Fibroblast of peridontal ligament (primary cell): Measurements from ENCODE around the gene SYNCRIP.
"Not testable (repeated sequence)": the region's sequence is repeated elsewhere in the genome, so short reads cannot be mapped to it uniquely, and the experiment has no call there.

ENCODE experiments used
- DNase-seq: peaks from one replicate; pipeline ENCODE4 v3.0.0-alpha.2; 2010; ENCODE audit errors: extremely low read depth

SYNCRIP gene

DNA sequence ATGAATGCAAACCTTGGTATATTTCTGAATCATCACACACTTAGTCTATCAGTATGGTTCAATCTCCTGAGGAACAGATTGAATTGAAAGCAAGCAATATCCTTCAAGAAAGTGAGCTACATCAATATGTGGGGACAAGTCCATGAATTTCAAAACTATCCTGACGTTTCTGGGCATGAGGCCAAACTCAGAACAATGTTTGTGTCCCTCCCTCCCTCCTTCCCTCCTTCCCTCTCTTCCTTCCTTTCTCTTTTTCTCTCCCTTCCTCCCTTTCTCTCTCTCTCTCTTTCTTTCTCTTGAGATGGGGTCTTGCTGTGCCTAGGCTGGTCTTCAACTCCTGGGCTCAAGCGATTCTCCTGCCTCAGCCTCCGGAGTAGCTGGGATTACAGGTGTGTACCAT, 27.9 kb upstream of the SYNCRIP start:
- DNase-seq, result peak; percentile 70

GRCh38 chr6:85669735-85670194, 27.1 kb upstream of the SYNCRIP start:
- DNase-seq, result peak; percentile 77

GRCh38 chr6:85662251-85662650, 19.6 kb upstream of the SYNCRIP start:
- DNase-seq, result no peak

- peak; percentile 91 for DNase-seq
Measured at GRCh38 chr6:85660181-85660611, 17.5 kb upstream of the SYNCRIP start.

GRCh38 chr6:85650606-85651005, 7.9 kb upstream of the SYNCRIP start:
- DNase-seq, result no peak

GRCh38 chr6:85644279-85644762, 1.6 kb upstream of the SYNCRIP start:
- DNase-seq, result no peak

GRCh38 chr6:85643537-85644278, 1.0 kb upstream of the SYNCRIP start:
- peak; percentile 98 for DNase-seq

DNA sequence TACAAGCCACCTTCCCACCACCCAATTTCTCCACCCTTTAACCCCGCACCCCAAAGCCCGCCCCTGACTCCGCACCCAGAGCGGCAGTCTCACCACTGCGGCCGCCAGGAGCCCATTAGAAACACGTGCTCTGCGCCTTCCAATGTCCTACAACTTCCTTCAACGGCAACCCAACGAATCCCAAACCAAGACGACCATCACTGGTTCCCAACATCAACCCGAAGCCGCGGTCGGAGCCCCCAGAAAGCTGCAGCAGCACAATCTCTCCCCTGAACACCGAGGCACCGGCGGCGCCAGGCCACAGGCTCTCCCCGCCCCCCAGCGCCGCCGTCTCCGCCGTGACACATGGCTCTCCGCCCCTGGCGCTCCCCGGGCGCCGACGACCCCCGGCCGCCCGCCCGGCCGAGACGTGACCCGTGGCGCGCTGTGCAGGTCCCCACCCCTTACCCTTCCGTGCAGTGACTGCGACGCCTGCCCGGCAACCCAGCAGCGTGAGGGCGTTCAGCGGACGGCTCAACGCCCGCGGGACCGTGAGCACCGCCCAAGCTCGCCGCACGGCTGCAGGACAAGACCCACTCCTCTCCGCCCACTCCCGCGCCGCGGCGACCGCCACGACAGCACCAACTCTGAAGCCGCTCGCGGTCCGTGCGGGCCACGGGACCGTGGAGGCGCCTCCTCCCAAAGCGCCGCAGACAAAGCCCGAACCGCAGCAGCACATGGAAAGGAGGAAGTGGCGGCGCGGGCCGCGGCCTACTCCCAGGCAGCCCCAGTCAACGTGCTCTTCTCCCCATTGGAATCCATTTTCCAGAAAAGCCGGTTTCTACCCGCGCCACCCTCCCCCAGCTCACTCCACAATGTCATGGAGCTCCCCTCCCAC, 551 bp downstream of the SYNCRIP start:
- DNase-seq, result peak; percentile 45

- no peak for DNase-seq
Measured at GRCh38 chr6:85641522-85641896, 1.2 kb downstream of the SYNCRIP start.

DNA sequence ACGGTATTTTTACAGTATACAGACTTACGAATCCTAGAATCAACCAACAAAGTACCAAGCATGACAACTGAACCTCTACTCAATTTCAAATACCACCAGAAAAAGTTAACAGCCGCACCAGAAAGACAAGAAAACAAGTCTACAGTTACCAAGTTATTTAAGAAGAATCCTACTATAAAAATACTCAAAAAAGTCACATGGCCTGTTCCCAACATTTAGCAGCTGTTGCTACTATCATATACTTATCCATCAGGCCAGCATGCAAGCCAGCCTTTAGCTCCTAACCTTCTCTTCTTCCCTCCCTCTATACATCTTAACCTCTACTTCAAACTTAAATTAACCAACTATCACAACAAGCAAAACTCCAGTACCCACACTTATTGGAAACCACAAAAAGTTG, 1.9 kb downstream of the SYNCRIP start:
- peak; percentile 34 for DNase-seq

DNA sequence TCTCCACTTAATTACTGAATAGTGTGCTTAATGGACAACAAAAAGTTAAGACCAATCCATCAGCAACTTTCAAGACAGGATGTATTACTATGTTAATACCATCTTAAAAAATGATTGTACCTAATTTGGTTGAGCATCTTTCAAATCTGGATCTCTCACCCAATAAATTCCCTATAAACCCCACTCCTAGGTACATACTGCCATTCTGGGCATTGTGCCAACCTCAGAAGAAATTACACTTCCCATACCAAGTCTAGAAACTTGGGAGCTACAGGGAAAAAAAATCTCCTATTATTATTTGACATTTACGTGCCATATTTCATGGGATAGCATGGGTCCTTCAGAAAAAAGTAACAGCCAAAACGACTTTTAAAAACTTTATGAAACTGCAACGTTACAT, 5.1 kb downstream of the SYNCRIP start:
- DNase-seq, result no peak

DNA sequence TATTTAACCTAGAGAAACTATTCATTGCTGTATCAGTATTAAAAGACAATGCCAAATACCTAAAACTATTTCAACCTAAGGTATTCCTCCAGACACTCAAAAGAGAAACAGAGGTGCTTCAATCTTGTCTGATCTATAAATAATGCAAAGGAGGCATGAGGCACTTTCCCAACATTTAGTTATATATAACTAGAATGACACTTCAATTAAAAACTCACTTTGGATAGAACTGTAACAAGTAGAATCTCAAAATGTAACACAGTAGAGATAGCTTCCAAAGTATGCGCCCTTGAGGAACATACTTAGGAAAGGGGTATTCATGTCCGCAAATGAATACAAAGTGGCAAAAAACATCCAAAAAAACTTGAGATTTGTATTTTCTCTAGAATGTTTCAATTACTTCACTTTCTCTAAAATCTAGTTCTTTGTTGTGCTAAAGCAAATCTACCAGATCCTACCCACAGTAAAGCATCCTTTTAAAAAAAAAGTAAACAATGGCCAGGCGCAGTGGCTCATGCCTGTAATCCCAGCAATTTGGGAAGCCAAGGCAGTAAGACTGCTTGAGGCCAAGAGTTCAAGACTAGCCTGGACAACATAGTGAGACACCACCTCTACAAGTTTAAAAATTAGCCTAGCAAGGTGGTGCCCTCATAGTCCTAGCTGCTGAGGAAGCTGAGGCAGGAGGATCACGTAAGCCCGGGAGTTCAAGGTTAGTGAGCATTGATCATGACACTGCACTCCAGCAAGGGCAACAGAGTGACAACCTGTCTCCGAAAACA, 10.3 kb downstream of the SYNCRIP start:
- no peak for DNase-seq

DNA sequence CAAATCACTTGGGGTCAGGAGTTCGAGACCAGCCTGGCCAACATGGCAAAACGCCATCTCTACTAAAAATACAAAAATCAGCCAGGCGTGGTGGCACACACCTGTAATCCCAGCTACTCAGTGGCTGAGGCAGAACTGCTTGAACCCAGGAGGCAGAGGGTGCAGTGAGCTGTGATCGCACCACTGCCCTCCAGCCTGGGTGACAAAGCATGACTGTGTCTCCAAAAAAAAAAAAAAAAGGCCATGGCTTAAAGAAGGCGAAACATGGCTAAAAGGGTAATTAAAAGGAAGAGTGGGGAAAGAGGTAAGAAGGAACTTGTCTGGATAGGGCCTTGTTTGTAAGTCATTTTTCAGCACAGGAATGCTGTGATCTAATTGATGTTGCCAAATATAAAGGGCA, 11.6 kb downstream of the SYNCRIP start:
- not testable (repeated sequence) for DNase-seq

DNA sequence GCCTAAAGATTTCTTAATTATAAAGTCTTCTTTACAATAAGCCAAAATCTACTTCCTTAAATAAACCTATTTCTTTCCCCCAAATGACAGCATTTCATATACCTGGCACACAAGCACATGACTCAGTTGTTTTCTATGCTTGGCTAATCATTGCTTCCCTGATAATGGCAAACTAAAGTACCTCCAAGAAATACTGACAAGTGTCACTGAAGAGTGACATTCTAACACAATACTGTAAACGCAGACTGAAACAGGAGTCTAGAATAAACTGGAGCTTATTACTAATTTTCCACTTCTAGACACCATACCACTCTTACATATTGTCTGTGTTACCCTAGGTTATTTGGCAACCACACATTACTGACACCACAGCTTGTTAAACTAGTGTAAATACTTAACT, 14.3 kb downstream of the SYNCRIP start:
- DNase-seq, result no peak

- peak; percentile 25 for DNase-seq
Measured at GRCh38 chr6:85620308-85620707, 22.4 kb downstream of the SYNCRIP start.

DNA sequence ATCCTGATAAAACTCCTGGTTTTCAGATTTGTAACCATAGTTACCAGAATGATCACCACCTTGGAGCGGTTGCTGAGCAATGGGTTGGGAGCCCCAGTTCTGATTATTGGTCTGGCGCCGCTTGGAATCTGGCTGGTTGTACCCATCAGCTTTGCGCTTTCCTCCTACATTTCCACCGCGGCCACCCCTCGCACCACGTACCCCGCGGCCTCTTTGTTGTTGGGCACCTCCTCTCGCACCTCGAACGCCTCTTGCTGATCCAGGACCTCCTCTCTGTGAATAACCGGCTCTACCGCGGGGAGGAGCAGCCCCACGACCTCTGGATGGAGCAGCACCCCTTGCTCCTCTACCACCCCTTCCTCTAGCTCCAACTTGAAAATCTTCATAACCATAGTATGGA, 27.9 kb downstream of the SYNCRIP start:
- DNase-seq, result no peak

- no peak for DNase-seq
Measured at GRCh38 chr6:85612690-85613474, 29.8 kb downstream of the SYNCRIP start.

GRCh38 chr6:85610182-85610895, 32.3 kb downstream of the SYNCRIP start:
- DNase-seq, result no peak

- DNase-seq, result no peak
Measured at GRCh38 chr6:85602100-85602499, 40.6 kb downstream of the SYNCRIP start.

DNA sequence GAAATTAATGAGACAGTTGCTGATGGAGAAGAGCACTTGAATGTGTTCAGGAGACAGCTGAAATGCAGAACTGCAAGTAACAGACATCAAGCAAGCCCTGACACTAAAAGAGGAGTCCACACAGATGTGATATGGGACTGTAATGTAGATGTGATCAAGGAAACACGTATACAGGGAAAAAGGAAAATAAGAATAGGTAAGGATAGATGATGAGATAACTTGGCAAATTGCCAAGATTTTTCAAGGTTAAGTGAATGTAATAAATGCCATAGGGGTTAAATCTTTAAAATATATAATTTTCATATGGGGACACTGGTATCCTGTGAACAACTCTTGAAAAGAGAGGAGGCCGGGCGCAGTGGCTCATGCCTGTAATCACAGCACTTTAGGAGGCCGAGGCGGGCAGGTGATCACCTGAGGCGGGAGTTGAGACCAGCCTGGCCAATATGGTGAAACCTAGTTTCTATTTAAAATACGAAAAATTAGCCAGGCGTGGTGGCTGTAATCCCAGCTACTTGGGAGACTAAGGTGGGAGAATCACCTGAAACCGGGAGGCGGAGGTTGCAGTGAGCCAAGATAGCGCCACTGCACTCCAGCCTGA, 41.9 kb downstream of the SYNCRIP start:
- no peak for DNase-seq
